HG02642 (cell line): ENCODE measurements around the gene CFAP58.
"Not testable (repeated sequence)": the region's sequence is repeated elsewhere in the genome, so short reads cannot be mapped to it uniquely, and the experiment has no call there.

Experiments used
- ATAC-seq: cut with Tn5 transposase; IDR thresholded peaks from one replicate; pipeline ENCODE4 v1.9.1; 2021; ENCODE audit warnings: mild to moderate bottlenecking; ENCODE audit not compliant: unreplicated experiment, poor library complexity

The CFAP58 gene

GRCh38 chr10:104468818-104469217 is 115.2 kb downstream of the CFAP58 start:
- ATAC-seq = not testable (repeated sequence)

- ATAC-seq = no peak
Measured at GRCh38 chr10:104472505-104472904, 118.9 kb downstream of the CFAP58 start.

GRCh38 chr10:104472957-104473745 is 119.5 kb downstream of the CFAP58 start:
- no peak for ATAC-seq

- ATAC-seq = no peak
Measured at GRCh38 chr10:104478380-104478779, 124.7 kb downstream of the CFAP58 start.

GRCh38 chr10:104479906-104480593 is 126.4 kb downstream of the CFAP58 start:
- no peak for ATAC-seq

- no peak for ATAC-seq
Measured at GRCh38 chr10:104480797-104481196, 127.2 kb downstream of the CFAP58 start.

- no peak for ATAC-seq
Measured at GRCh38 chr10:104483582-104483981, 129.9 kb downstream of the CFAP58 start.

- no peak for ATAC-seq
Measured at GRCh38 chr10:104485632-104486031, 132.0 kb downstream of the CFAP58 start.

- no peak for ATAC-seq
Measured at GRCh38 chr10:104486803-104487202, 133.2 kb downstream of the CFAP58 start.

GRCh38 chr10:104487794-104488438 is 134.3 kb downstream of the CFAP58 start:
- no peak for ATAC-seq

- no peak for ATAC-seq
Measured at GRCh38 chr10:104488439-104488832, 134.8 kb downstream of the CFAP58 start.

- ATAC-seq = no peak
Measured at GRCh38 chr10:104492329-104492940, 138.8 kb downstream of the CFAP58 start.

- no peak for ATAC-seq
Measured at GRCh38 chr10:104498347-104499081, 144.9 kb downstream of the CFAP58 start.

GRCh38 chr10:104501449-104501848 is 147.8 kb downstream of the CFAP58 start:
- ATAC-seq = no peak

- no peak for ATAC-seq
Measured at GRCh38 chr10:104501864-104502579, 148.4 kb downstream of the CFAP58 start.

- ATAC-seq = no peak
Measured at GRCh38 chr10:104502907-104503306, 149.3 kb downstream of the CFAP58 start.
